ENCODE measurements around the gene ST6GAL2.

ST6GAL2 gene

GRCh38 chr2:106843001-106843909 lies 42.7 kb downstream of the ST6GAL2 start:
- H3F3A ChIP-seq (ENCODE audit: control insufficient read depth, insufficient read depth) = no peaks in the 10 kb centered on the region
- H3K36me3 ChIP-seq (ENCODE audit: control insufficient read depth, low read length) = no peaks in the 10 kb centered on the region
- no peaks in the 10 kb centered on the region for H3K9me3 ChIP-seq (ENCODE audit: control insufficient read depth, insufficient read depth, low read length)
- H3K79me2 ChIP-seq (ENCODE audit: control insufficient read depth, low read length) = no peaks in the 10 kb centered on the region
- TF ChIP-seq CTCF (IDR thresholded peaks at IDR 0.05; ENCODE audit: low read depth, low read length, poor library complexity, severe bottlenecking) = no peak
- TF ChIP-seq EZH2phosphoT487 (IDR thresholded peaks at IDR 0.05; ENCODE audit: borderline replicate concordance, low read length) = no peak
- no peaks in the 10 kb centered on the region for H3K9me2 ChIP-seq (replicated peaks; ENCODE audit: control insufficient read depth, low read length)
- H3K27me3 ChIP-seq (ENCODE audit: control insufficient read depth, low read length) = no peaks in the 10 kb centered on the region
- no peak overlapping the region for H3K4me3 ChIP-seq (ENCODE audit: low read length)
- H4K20me1 ChIP-seq (ENCODE audit: control insufficient read depth, insufficient read depth, low read depth, low read length) = no peaks in the 10 kb centered on the region
- H3K27ac ChIP-seq (ENCODE audit: low read depth, low read length) = no peak overlapping the region
- H3K4me2 ChIP-seq (ENCODE audit: low read length) = no peak overlapping the region
- H3K4me1 ChIP-seq (ENCODE audit: control insufficient read depth, low read length) = no peaks in the 10 kb centered on the region

DNA sequence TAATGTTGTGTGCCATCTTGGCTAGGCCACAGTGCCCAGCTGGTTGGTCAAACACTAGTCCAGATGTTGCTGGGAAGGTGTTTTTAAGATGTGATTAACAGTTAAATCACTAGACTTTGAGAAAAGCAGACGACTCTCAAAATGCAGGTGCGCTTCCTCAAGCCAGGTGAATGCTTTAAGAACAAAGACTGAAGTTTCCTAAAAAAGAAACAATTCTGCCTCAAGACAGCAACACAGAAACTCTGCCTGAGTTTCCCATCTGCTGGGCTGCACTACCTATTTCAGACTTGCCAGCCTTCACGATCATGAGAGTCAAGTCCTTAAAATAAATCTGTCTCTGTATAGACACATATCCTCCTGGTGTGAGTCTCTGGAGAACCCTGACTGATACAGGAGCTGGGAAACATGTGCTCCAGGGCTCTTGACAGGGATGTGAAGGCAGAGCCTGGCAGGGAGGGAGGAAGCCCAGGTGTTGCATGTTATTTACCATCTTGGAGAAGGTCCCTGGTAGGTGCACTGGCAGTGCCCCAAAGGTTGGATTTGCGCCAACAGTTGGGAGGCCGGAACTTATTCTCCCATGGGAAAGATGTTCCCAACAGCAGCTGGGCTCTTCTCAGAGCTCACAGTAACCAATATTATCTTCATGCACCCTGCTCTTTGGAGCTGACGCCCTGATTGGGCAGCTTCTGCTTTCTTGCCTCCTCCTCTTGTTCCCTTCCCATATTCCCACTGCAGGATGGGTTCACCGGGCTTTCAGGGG lies 43.9 kb downstream of the ST6GAL2 start:
- Histone ChIP-seq H3K4me3 (ENCODE audit: low read length) (no peak overlapping the region), H3F3A (ENCODE audit: control insufficient read depth, insufficient read depth) (no peaks in the 10 kb centered on the region), H3K4me1 (ENCODE audit: control insufficient read depth, low read length) (no peaks in the 10 kb centered on the region), H3K9me2 (replicated peaks; ENCODE audit: control insufficient read depth, low read length) (no peaks in the 10 kb centered on the region), H3K27me3 (ENCODE audit: control insufficient read depth, low read length) (no peaks in the 10 kb centered on the region), H3K36me3 (ENCODE audit: control insufficient read depth, low read length) (no peaks in the 10 kb centered on the region), H3K79me2 (ENCODE audit: control insufficient read depth, low read length) (no peaks in the 10 kb centered on the region), H3K9me3 (ENCODE audit: control insufficient read depth, insufficient read depth, low read length) (no peaks in the 10 kb centered on the region), H3K4me2 (ENCODE audit: low read length) (no peak overlapping the region), H3K27ac (ENCODE audit: low read depth, low read length) (no peak overlapping the region), H4K20me1 (ENCODE audit: control insufficient read depth, insufficient read depth, low read depth, low read length) (no peaks in the 10 kb centered on the region)
- TF ChIP-seq EZH2phosphoT487 (IDR thresholded peaks at IDR 0.05; ENCODE audit: borderline replicate concordance, low read length) = no peak

- Histone ChIP-seq H3K9me2 (replicated peaks; ENCODE audit: control insufficient read depth, low read length) (no peaks in the 10 kb centered on the region), H3K4me3 (ENCODE audit: low read length) (no peak overlapping the region), H4K20me1 (ENCODE audit: control insufficient read depth, insufficient read depth, low read depth, low read length) (no peaks in the 10 kb centered on the region), H3K27me3 (ENCODE audit: control insufficient read depth, low read length) (no peaks in the 10 kb centered on the region), H3K79me2 (ENCODE audit: control insufficient read depth, low read length) (no peaks in the 10 kb centered on the region), H3K4me1 (ENCODE audit: control insufficient read depth, low read length) (no peaks in the 10 kb centered on the region), H3K4me2 (ENCODE audit: low read length) (no peak overlapping the region), H3F3A (ENCODE audit: control insufficient read depth, insufficient read depth) (no peaks in the 10 kb centered on the region), H3K9me3 (ENCODE audit: control insufficient read depth, insufficient read depth, low read length) (no peaks in the 10 kb centered on the region), H3K36me3 (ENCODE audit: control insufficient read depth, low read length) (no peaks in the 10 kb centered on the region), H3K27ac (ENCODE audit: low read depth, low read length) (no peak overlapping the region)
- no peak for TF ChIP-seq CTCF (IDR thresholded peaks at IDR 0.05; ENCODE audit: low read depth, low read length, poor library complexity, severe bottlenecking)
- TF ChIP-seq EZH2phosphoT487 (IDR thresholded peaks at IDR 0.05; ENCODE audit: borderline replicate concordance, low read length) = no peak
Observed at GRCh38 chr2:106840818-106841217, 45.1 kb downstream of the ST6GAL2 start.

All from DOHH2 (cell line).